Fibroblast of mammary gland (primary cell): ENCODE results near the gene COL9A2.

Source experiments
- DNase-seq: peaks from one replicate; pipeline ENCODE4 v3.0.0-alpha.2; 2010; ENCODE audit warnings: low read depth
- H3K4me3 ChIP-seq: 2 replicates; pipeline ENCODE4 v1.5.1; 2011; ENCODE audit warnings: low read depth, mild to moderate bottlenecking, low read length, moderate library complexity; ENCODE audit not compliant: control insufficient read depth
- TF ChIP-seq, protein P1 (sequence below): conservative IDR thresholded peaks from 2 replicates; pipeline ENCODE4 v1.5.1; 2011; ENCODE audit warnings: low read depth, low read length, inconsistent platforms; ENCODE audit not compliant: control insufficient read depth, insufficient read depth

COL9A2 gene

DNA sequence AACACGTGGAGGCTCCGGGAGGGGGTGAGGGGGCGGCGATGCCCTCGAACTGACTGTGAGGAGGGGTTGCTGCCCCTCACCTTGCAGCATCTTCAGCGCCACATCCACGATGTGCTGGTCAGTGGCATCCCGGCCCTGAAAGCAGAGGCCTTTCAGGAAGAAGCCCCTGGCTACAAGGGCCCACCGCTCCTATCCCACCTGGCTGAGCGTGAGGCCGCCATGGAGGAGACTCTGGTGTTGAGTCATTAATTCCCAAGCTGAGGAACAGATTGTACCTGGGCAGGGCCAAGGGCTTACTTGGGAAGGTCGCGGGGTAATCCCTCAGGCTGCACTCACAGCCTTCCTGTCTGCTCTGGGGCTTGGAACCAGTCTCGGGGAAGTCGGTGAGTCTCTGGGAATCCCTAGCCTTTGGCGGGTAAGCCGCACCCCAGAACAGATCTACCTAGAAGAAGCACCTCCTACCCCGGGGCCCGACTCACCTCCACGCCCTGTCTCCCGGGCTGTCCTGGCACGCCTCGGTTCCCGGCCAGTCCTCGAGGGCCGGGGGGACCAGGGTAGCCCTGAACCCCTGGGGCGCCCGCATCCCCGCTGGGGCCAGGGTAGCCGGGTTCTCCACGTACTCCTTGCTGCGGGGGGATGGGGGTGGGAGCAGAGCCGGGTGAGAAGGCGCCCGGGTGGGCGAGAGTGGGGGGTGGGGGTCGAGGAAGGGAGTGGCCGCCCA lies 13.9 kb downstream of the COL9A2 start:
- TF ChIP-seq, protein P1, sequence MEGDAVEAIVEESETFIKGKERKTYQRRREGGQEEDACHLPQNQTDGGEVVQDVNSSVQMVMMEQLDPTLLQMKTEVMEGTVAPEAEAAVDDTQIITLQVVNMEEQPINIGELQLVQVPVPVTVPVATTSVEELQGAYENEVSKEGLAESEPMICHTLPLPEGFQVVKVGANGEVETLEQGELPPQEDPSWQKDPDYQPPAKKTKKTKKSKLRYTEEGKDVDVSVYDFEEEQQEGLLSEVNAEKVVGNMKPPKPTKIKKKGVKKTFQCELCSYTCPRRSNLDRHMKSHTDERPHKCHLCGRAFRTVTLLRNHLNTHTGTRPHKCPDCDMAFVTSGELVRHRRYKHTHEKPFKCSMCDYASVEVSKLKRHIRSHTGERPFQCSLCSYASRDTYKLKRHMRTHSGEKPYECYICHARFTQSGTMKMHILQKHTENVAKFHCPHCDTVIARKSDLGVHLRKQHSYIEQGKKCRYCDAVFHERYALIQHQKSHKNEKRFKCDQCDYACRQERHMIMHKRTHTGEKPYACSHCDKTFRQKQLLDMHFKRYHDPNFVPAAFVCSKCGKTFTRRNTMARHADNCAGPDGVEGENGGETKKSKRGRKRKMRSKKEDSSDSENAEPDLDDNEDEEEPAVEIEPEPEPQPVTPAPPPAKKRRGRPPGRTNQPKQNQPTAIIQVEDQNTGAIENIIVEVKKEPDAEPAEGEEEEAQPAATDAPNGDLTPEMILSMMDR = no peak
- DNase-seq = no peak
- H3K4me3 ChIP-seq = no peak overlapping the region

DNA sequence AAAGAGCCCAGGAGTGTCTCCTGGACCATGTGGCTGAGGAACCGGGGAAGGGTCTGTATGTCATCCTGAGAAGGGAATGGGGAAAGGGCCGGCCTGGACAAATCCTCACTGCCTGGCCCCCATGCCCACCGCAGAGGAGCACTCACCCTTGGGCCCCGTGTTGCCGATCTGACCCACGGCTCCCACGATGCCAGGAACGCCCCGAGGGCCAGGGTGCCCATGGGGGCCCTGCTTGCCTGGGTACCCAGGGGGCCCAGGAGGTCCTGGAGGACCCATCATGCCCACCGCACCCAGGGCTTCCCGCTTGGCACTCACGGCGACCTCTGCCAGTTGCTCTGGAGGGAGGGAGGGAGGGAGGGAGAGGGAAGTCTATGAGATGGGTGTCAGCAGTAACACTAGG lies 14.6 kb downstream of the COL9A2 start:
- TF ChIP-seq, protein P1 = no peak
- no peak overlapping the region for H3K4me3 ChIP-seq
- DNase-seq = no peak

DNA sequence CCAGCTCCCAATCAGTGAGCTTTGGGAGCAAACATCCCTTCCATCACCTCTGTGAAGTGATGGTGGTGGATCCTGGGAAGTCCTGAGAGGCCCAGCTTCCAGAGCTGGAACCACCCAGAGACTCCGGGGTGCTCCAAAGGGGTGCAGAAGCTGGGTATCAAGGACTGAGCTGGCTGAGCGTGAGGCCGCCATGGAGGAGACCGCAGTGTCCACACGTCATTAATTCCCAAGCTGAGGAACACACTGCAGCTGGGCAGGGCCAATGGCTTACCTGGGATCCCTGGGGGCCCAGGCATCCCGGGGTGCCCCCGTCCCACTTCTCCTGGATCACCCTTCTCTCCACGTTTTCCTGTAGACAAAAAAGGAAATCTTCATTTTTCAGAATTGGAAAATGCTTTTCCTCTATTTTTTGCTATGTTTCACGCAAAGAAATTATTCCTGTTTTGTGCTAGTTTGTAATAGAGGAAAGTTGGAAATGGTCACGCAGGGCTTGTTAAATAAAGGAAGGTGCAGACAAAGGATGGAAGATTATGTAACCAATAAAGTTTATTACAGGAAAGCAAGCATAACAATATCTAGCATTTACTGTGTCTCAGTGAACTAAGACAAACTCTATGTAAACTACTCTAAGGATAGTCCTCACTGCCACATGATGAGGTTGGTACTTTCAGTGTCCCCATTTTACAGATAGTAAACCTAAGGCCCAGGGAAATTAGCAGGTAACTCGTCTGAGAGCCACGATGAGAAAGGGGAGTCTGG lies 15.4 kb downstream of the COL9A2 start:
- DNase-seq = no peak
- TF ChIP-seq, protein P1 = no peak
- H3K4me3 ChIP-seq = no peak overlapping the region

DNA sequence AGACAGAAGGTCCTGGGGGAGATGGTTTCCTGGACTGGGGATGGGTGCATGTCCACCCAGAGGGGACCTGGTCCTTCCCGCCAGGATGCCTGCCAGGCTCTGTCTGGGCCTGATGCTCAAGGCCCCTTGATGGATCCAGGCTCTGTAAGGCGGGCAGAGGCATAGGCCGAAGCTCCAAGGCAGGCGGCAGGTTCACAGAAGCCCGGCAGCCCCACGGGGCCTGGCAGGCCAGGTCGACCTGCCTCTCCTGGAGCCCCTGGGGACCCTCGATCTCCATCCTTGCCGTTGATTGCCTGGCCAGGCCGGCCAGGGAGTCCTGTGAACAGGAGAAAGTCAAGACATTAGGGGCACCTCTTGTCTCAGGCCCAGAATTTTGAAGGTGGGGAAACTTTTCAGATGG lies 16.0 kb downstream of the COL9A2 start:
- DNase-seq = no peak

DNA sequence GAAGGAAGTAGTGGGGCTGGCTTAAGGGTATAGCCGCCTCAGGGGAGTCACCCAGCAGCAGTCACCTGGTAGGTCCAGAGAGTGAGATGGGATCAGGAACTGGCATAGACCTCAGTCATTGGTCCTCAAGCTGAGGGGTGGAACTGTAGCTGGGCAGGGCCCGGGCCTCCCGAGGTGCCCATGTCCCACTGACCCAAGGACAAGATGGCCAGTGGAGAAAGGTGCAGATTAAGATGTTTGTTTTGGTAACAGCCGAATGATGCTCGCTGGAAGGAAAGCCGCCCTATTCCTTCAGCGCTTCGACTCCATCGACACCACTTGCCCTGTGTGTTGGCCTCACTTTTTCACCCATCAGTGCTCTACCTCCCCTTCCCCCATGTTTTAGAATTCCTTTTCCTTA lies 16.4 kb downstream of the COL9A2 start:
- TF ChIP-seq, protein P1 = no peak
- DNase-seq = no peak
- H3K4me3 ChIP-seq = no peak overlapping the region

More for the DNA sequence above, 16.0 kb downstream of the COL9A2 start:
- no peak overlapping the region for H3K4me3 ChIP-seq
- TF ChIP-seq, protein P1 = no peak

DNA sequence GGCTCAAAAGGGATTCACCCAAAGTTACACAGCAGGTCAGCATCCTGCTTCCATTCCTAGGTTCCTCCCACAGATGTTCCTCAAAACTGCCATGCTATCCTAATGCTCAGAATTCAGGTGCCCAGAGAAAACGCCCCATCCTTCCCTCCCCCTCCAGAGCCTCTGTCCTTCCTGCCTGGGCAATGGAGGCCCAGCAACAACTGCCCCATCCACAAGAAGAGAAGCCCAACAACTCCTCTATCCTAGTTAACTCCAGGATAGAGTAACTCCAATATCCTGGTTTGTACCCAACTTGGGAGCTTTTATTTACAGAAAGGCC lies 16.9 kb downstream of the COL9A2 start:
- no peak for DNase-seq
- TF ChIP-seq, protein P1 = no peak
- H3K4me3 ChIP-seq = no peak overlapping the region
